A204.1 (cell line): ENCODE data around the gene ANKRD66.
"Not testable (repeated sequence)": the region's sequence is repeated elsewhere in the genome, so short reads cannot be mapped to it uniquely, and the experiment has no call there.

Experiments
- FAIRE-seq: peaks from 2 replicates; lab custom pipeline; 2012; peaks lifted over from hg19 to GRCh38; lab: Jason Lieb, UNC

ANKRD66 gene

DNA sequence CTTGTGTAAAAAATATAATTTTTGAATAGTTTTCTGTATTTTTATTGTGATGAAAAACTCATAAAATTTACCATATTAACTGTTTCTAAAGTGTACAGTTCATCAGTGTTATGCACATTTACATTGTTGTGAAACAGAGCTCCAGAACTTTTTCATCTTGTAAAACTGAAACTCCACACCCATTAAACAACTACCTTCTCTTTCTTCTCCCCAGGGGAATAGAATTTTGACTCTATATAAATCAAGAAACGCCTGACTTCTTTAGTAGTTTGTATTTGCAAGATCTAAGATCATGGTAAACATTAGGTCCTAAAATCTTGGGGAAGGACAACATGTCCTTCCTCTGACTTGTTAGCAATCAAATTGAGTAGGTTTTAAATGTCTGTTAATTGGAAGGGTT lies 9.1 kb downstream of the ANKRD66 start:
- no peak for FAIRE-seq

DNA sequence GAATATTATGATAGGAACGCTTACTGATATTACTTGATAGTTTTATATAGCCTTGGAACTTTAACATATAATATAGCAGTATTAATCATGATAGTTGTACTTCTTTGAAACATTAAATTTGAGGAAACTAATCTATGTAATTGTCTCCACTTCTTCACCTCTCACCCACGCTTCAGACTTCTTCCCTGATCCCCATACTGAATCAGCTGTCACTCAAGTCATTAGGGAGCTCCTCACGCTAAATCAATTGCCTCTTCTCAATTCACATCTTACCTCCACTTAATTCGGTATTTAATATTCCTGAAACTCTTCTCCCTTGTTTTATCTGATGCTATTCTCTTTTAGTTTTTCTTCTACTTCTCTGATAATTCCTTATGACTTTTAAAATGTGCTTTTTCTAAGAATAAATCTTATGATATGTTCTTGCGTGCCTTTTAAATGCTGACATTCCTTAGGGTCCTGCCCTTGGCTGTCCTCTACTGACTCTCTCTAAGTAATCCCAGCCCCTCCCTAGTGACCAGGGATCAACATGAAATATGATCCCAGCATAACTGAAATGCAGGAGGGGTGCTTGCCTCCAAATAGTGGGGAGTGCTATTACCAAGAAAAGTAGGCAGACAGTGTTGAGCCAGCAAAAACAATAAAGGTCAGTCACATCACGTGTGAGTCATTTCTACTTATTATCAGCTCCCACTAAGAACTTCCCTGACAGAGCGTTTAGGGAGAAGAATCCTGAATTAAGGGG lies 9.9 kb downstream of the ANKRD66 start:
- FAIRE-seq, result no peak

DNA sequence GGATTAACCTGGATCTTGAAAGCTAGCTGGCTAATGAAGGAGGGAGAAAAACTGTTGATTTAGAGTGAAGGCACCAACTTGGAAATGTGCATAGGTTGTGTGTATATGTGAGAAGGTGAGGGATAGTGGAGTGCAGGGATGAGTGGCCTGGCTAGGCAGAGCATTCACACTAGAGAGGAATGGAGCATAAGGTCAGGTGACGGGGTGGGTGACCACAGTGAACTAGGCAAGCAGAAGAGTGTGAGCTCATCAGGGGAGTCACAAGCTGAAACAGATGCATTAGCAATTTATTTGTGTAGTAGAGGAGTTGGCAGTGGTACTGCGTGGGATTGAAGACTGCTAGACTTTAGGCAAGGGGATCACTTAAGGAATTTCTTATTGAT lies 10.5 kb downstream of the ANKRD66 start:
- FAIRE-seq, result no peak

DNA sequence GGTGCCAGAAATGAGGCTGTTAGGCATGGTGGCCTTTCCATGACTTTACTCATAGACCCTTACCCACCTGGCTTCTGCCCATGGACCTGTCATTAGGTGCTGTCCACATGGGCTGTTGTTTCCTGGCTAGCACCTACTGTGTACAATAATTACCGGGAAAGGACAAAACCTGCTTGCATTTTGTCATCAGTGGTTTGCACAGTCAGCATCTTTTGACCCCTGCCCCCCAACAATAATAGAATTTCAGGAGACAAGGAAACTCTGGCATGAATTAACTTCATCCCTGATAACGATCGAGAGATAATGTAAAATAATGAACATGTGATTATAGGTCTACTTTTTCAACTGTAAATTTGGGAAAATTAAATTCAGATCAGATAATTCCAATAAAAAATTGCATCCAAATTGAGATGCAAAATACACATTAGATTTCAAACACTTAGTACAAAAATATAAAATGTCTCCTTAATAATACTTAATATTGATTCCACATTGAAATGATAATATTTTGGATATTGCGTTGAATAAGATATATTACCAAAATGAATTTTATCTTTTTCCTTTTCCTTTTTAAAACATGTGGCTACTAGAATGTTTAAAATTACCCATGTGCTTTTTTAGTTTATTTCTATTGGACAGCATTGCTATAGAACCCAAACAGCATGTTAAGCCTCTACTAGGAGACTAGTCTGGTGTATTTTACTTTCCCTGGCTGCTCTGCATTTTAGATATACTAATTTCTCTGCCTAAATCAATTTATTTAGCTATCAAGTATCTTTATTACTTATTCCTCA lies 12.4 kb downstream of the ANKRD66 start:
- FAIRE-seq, result no peak

GRCh38 chr6:46760925-46761324 lies 14.2 kb downstream of the ANKRD66 start:
- FAIRE-seq, result no peak

DNA sequence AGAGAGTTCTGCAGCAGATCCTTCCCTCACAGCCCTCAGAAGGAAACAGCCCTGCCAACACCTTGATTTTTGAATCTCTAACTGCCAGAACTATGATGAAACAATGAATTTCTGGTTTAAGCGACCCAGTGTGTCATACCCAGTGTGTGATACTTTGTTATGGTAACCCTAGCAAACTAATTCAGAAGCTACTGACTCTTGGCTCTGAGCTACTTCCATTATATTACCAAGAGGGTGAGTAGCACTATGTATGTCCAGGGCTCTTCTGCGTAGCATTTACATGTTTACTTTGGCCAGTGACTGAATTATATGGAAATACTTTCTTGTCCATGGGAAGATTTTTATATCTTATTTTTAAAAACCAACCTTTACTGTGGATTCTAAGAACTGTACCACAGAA lies 16.7 kb downstream of the ANKRD66 start:
- no peak for FAIRE-seq

GRCh38 chr6:46764280-46764679 lies 17.5 kb downstream of the ANKRD66 start:
- not testable (repeated sequence) for FAIRE-seq

GRCh38 chr6:46764961-46765360 lies 18.2 kb downstream of the ANKRD66 start:
- FAIRE-seq, result no peak

DNA sequence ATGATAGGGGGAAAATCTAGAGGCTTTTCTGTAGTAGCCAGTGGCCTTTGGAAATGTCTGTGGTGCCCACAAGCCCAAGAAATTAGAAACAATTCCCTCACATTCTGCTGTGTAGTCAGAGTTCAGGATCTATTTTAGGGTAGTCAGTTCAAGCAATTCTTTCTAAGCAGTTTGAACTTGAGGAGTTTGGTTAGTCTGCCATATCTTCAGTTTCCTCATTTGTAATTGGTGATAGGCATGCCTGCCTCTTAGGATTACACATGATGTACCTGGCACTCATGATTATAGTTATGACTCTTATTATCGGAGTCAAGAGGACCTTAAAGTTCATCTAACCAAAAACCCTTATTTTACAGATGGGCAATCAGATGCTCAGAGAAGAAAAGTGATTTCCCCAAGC lies 25.3 kb downstream of the ANKRD66 start:
- FAIRE-seq, result no peak

DNA sequence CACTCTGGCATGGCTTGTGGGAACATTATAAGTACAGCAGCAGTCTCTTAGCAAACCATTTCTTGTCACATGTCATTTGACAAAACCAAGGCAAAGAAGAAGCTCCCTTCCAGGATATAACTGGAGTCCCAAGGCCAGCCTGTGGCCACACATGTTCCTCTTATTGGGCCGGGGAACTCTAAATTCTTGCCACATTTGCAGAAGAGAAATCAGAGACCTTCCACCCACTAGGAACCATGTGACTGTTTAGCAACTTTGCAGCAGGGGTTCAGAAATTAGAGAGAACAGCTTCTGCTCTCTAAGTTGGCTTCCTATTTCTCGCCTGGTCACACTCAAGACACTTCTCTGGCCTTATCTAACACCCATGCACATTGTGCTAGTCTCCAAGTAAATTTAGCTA lies 26.0 kb downstream of the ANKRD66 start:
- FAIRE-seq, result no peak

DNA sequence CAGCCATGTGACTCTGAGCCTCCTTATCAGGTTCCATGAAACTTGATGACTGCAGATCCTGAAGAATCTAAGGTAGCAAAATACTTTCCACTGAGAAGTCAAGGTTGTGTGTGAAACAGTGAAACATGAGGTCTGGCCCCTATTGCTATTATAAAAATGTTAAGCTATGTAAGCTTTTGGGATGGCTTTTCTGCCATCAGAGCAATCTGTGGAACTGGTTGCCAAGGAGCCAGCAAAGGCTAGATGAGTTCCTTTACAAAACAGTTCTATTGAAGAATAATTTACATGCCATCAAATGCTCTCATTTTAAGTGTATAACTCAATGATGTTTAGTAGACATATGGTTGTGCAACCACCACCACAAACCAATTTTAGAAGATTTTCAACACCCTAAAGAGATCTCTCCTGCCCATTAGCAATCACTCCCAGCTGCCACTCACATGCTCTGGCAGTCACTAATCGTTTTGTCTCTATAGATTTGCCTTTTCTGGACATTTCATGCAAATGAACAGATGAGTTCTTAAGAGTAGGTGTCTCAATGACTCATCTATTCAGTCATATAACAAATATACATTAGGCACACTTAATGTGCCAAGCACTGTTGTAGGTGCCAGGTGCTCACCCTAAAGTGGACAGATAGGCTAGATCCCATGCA lies 26.6 kb downstream of the ANKRD66 start:
- FAIRE-seq, result no peak

- not testable (repeated sequence) for FAIRE-seq
Observed at GRCh38 chr6:46774736-46775135, 28.0 kb downstream of the ANKRD66 start.

DNA sequence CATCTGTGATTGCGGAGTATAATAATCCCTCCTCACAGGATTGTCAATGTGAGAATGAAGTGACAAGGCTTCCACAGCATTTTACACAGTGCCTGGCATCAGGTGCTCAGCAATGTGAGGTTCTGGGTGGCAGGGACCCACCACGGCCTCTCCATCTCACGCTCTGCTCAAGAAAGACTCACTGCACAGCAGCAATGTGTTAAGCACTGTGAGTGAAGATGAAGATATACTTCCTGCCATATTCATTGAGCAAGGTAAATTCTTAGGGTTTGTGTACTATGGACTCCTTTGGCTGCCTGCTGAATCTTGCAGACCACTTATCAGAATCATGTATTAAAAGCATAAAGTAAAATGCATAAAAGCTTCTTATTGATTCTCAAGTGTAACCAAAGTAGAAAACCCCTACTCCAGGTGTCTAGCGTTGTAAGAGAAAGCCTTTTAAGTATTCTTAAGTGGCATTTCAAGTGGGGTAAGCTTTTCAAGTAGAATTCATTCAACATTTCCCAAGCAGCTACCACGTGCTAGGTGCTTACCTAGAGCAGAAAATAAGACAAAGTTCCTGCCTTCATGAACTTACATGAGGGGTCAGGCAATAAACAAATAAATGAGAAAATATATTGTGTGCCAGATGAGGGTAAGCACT lies 29.5 kb downstream of the ANKRD66 start:
- FAIRE-seq, result no peak

- no peak for FAIRE-seq
Observed at GRCh38 chr6:46777476-46778346, 31.0 kb downstream of the ANKRD66 start.

- FAIRE-seq, result peak; percentile 100
Observed at GRCh38 chr6:46781478-46782378, 35.0 kb downstream of the ANKRD66 start.

GRCh38 chr6:46784535-46784934 lies 37.8 kb downstream of the ANKRD66 start:
- no peak for FAIRE-seq

DNA sequence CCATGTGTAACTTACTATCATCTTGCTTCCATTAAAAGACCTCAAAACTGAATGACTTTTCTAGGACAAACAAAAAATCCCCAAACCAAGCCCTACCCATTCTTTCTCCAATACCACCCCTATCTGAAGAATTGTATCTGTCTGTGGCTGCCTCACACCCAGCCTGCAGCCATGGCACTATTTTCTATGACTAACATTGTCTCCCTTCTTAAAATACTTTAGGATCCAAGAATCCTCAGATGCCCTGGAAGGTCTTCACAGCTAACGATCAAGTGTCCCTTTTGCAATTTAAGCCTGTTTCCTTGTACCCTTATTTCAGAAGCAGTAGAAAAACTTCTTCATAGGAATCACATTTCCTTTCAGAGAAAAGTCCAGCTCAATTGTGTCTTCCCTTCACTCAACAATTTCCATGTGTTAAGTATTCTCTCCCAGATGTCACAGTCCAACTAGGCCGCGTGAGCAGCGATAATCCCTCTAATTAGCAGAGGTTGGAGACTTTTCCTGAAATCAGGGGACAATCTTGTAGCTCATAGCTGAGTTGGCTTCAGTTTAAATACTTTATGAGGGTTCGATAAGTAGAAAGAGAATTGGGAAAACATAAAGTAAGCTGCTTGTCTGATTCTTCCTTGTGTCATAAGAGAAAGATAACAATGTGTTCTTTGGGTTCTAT lies 41.3 kb downstream of the ANKRD66 start:
- FAIRE-seq, result no peak

GRCh38 chr6:46788791-46789190 lies 42.1 kb downstream of the ANKRD66 start:
- FAIRE-seq, result no peak

GRCh38 chr6:46789434-46790354 lies 43.0 kb downstream of the ANKRD66 start:
- no peak for FAIRE-seq
